GM12878 (cell line): ENCODE measurements around the gene OPCML. TPM values are rescaled to one million over a fixed set of nuclear protein-coding genes. Genes with fewer than 3 reads are reported as not detected.

Source experiments
- EP300 ChIP-seq, 2 experiments: fragments of 150-350 bp in 1 of 2; IDR thresholded peaks; 2 replicates each; pipeline ENCODE4 v1.6.1; 2011 to 2012; ENCODE audit warnings: low read depth in 2 of 2, low read length in 2 of 2, borderline replicate concordance in 1 of 2, improper control_type of control experiment in 1 of 2, inconsistent platforms in 1 of 2; ENCODE audit not compliant: control insufficient read depth in 1 of 2
- KLF5 ChIP-seq: fragments of 450-650 bp; IDR thresholded peaks from 2 replicates; pipeline ENCODE4 v1.6.1; 2014; ENCODE audit warnings: mild to moderate bottlenecking; ENCODE audit not compliant: partially characterized antibody
- MTA3 ChIP-seq: IDR thresholded peaks from 2 replicates; pipeline ENCODE4 v1.6.1; 2012; ENCODE audit warnings: low read length, inconsistent platforms, borderline replicate concordance
- POLR2AphosphoS5 ChIP-seq: IDR thresholded peaks from 2 replicates; pipeline ENCODE4 v1.6.1; 2011; ENCODE audit warnings: mild to moderate bottlenecking, low read length, inconsistent platforms
- SIN3A ChIP-seq: IDR thresholded peaks from 2 replicates; pipeline ENCODE4 v1.6.1; 2012; ENCODE audit warnings: low read depth, low read length, improper control_type of control experiment
- ZNF622 ChIP-seq: fragments of 450-650 bp; IDR thresholded peaks from 2 replicates; pipeline ENCODE4 v1.6.1; 2017; ENCODE audit warnings: mild to moderate bottlenecking, inconsistent platforms
- polyA plus RNA-seq, 11 experiments: library from polyadenylated mRNA; depleted of rRNA in 4 of 11; unstranded in 6 of 11; stranded (reverse) in 5 of 11; fragments of >200 nt; fragmentation: Nextera tagmentation in 4 of 11; fragmentation: Illumina TruSeq in 1 of 11; extraction: Ambion mirVana in 4 of 11; extraction: Trizol in 1 of 11; gene quantifications; 1 replicate in 1 of 11; 2 replicates in 10 of 11; pipeline versions ENCODE4 v1.2.1 to v1.2.3, GENCODE V29; 2011 to 2016; ENCODE audit warnings: inconsistent platforms in 2 of 11, missing spikeins in 2 of 11, low read depth in 1 of 11
- total RNA-seq, 4 experiments: library from RNA; depleted of rRNA in 3 of 4; stranded (reverse); fragments of >200 nt in 3 of 4; fragmentation: Illumina TruSeq in 1 of 4; extraction: Trizol in 1 of 4; gene quantifications; 2 replicates each; pipeline versions ENCODE4 v1.2.1 to v1.2.3, GENCODE V29; 2013 to 2021
- TF ChIP-seq, protein P1 (sequence below): IDR thresholded peaks from 2 replicates; pipeline ENCODE4 v1.6.1; 2012; ENCODE audit warnings: improper control_type of control experiment, low read depth, low read length; ENCODE audit not compliant: insufficient replicate concordance
- TF ChIP-seq, protein P2 (sequence below): fragments of 450-650 bp; conservative IDR thresholded peaks from 2 replicates; pipeline ENCODE4 v1.6.1; 2017; ENCODE audit warnings: mild to moderate bottlenecking, moderate library complexity

Gene OPCML
- total and polyA plus RNA-seq, 10 of the 15 experiments (the other 5 are each of a cell fraction or from before 2014, with no cell fraction given), result 0.84 TPM; not detected in 9

DNA sequence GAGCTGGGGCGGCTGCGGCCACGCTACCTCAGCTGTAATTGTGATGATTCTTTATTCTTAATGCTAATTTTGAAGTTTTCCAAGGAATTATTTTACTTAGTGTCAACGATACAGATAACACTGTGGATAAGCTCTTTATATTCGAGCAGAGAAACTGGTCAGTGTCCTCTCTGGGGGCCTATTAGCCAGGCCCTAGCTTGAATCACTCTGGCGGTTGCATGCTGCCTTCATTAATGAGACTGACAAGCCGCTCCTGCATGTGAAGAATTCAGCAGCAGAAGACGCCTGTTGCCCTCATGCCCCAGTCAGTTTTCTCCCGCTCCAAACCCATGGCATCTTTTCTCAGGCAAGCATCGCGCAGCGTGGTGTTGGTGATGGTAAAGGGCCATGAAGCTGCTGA is 851.7 kb downstream of the OPCML start (continued):
- TF ChIP-seq, protein P1, sequence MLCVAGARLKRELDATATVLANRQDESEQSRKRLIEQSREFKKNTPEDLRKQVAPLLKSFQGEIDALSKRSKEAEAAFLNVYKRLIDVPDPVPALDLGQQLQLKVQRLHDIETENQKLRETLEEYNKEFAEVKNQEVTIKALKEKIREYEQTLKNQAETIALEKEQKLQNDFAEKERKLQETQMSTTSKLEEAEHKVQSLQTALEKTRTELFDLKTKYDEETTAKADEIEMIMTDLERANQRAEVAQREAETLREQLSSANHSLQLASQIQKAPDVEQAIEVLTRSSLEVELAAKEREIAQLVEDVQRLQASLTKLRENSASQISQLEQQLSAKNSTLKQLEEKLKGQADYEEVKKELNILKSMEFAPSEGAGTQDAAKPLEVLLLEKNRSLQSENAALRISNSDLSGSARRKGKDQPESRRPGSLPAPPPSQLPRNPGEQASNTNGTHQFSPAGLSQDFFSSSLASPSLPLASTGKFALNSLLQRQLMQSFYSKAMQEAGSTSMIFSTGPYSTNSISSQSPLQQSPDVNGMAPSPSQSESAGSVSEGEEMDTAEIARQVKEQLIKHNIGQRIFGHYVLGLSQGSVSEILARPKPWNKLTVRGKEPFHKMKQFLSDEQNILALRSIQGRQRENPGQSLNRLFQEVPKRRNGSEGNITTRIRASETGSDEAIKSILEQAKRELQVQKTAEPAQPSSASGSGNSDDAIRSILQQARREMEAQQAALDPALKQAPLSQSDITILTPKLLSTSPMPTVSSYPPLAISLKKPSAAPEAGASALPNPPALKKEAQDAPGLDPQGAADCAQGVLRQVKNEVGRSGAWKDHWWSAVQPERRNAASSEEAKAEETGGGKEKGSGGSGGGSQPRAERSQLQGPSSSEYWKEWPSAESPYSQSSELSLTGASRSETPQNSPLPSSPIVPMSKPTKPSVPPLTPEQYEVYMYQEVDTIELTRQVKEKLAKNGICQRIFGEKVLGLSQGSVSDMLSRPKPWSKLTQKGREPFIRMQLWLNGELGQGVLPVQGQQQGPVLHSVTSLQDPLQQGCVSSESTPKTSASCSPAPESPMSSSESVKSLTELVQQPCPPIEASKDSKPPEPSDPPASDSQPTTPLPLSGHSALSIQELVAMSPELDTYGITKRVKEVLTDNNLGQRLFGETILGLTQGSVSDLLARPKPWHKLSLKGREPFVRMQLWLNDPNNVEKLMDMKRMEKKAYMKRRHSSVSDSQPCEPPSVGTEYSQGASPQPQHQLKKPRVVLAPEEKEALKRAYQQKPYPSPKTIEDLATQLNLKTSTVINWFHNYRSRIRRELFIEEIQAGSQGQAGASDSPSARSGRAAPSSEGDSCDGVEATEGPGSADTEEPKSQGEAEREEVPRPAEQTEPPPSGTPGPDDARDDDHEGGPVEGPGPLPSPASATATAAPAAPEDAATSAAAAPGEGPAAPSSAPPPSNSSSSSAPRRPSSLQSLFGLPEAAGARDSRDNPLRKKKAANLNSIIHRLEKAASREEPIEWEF, result no peak
- TF ChIP-seq SIN3A (no peak), MTA3 (no peak), POLR2AphosphoS5 (no peak), KLF5 (no peak), ZNF622 (no peak), EP300 (IDR thresholded peaks at IDR 0.05; ENCODE audit: borderline replicate concordance in 1 of 2, control insufficient read depth in 1 of 2, low read depth in 2 of 2, low read length in 2 of 2) (no peak)
- TF ChIP-seq, protein P2, sequence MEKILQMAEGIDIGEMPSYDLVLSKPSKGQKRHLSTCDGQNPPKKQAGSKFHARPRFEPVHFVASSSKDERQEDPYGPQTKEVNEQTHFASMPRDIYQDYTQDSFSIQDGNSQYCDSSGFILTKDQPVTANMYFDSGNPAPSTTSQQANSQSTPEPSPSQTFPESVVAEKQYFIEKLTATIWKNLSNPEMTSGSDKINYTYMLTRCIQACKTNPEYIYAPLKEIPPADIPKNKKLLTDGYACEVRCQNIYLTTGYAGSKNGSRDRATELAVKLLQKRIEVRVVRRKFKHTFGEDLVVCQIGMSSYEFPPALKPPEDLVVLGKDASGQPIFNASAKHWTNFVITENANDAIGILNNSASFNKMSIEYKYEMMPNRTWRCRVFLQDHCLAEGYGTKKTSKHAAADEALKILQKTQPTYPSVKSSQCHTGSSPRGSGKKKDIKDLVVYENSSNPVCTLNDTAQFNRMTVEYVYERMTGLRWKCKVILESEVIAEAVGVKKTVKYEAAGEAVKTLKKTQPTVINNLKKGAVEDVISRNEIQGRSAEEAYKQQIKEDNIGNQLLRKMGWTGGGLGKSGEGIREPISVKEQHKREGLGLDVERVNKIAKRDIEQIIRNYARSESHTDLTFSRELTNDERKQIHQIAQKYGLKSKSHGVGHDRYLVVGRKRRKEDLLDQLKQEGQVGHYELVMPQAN, result no peak
- TF ChIP-seq, all 136 proteins: peak for 0
